SKM-1 (cell line): ENCODE data around the gene NID1.
"Not testable (repeated sequence)": the region's sequence is repeated elsewhere in the genome, so short reads cannot be mapped to it uniquely, and the experiment has no call there.

ENCODE experiments used
- DNase-seq: peaks from one replicate; lab custom pipeline; 2025; ENCODE audit not compliant: unreplicated experiment; lab: John Stamatoyannopoulos, UW

NID1 gene

GRCh38 chr1:235939480-235939775 is 125.5 kb downstream of the NID1 start:
- DNase-seq = no peak

GRCh38 chr1:235938709-235939479 is 126.0 kb downstream of the NID1 start:
- DNase-seq = peak; percentile 96

DNA sequence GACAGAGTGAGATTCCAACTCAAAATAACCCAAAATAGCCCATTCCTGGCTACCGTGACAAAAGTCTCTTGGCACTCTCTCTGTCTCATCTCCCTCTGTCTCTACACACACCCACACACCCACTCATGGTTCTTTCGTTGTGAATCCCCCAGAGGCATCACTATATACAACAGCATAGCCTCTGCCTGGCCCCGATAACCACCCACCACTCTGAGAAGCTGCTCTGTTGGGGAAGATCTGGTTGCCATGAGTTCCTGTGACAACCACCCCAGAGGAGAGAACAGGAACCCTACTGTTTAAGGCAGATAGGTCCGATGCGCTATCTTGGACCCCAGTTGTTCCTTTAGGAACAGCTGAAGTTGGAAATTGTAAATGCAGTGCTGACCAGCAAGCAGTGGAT is 127.8 kb downstream of the NID1 start:
- no peak for DNase-seq

DNA sequence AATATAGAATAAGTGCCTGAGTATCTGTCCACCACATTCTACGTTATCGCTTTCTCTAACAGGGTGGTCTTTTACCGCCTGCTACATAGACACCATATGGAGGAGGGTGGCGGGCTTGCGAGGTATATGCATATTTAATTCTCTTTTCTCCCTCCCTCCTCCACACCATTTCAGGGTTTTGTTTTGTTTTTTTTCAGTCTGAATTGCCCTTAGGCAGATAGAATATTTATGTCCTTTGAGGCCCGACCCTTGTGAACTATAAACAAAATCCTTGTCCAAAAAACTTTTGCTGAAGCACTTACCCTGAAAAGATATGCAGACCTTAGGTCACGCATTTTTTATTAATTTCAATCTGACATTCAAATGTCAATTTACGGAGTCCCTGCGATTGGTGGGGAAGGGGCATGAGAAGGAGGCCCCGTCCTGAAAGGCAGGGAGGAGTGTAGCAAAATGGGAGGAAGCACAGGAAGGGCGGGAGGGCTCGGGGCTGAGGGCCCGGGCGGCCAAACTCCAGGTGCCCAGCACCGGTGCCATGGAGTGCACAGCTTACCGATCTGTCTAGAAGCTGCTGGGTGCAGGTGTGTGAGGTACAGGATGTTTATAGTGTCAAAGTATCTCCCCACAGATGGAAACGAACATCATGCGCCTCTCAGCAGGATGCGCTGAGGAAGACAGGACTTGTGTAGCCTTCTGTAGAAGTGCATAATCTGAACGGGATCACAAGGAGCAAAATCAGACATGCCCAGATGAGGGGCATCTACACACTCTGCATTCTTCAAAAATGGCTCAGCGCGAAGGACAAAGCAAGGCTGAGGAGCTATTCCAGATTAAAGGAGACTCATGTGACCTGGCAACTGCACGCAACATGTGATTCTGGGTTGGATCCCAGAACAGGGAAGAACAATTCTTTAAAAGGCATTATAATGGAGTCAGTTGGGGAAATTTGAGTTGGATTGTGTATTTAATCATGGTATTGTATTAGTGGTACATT is 129.4 kb downstream of the NID1 start:
- DNase-seq = no peak

- DNase-seq = no peak
These were observed 131.1 kb downstream of the NID1 start for GRCh38 chr1:235933766-235934116.

GRCh38 chr1:235933017-235933765 is 131.7 kb downstream of the NID1 start:
- DNase-seq = peak; percentile 53

DNA sequence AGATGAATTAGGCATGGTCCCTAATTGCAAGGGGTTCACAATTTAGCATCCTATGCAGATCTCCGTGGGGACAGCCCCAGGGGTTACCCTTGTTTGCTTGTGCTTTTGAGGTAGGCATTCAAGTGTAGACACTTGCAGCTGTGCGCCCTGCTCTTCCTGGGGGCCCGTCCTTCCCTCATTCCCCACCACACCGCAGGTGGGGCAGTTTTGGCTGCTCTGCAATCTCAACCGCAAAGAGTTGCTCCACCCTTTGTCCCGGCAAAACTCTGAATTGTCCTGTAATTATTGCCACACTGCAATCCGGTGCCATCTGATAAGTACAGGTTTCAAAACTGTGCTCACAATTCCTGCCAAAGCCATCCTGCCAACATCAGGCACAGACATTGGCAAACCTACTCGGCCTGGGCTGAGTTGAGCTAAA is 132.8 kb downstream of the NID1 start:
- peak; percentile 82 for DNase-seq

DNA sequence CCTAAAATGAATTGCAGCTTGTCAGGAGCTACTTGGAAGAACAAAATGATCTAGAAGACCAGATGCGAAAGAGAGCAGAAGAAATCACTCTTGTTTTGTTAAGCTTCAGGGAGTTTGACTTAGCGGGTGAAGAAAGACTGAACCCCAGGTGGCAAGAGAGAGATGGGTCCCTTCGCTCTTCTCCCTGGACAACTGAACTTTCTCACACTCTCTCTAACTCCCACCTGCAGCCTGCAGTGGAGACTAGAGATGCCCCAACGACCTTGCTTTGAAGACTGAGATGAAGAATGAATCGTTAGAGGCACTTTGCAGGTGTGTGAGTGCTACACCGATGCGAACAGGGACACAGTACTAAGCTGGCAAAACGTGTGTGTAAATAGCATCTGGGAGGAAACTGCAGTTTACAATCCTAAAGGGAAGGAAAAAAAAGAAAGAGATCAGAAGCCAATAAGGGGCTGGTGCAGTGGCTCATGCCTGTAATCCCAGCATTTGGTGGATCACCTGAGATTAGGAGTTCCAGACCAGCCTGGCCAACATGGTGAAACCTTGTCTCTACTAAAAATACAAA is 133.6 kb downstream of the NID1 start:
- no peak for DNase-seq

- no peak for DNase-seq
These were observed 134.3 kb downstream of the NID1 start for GRCh38 chr1:235930543-235930942.

DNA sequence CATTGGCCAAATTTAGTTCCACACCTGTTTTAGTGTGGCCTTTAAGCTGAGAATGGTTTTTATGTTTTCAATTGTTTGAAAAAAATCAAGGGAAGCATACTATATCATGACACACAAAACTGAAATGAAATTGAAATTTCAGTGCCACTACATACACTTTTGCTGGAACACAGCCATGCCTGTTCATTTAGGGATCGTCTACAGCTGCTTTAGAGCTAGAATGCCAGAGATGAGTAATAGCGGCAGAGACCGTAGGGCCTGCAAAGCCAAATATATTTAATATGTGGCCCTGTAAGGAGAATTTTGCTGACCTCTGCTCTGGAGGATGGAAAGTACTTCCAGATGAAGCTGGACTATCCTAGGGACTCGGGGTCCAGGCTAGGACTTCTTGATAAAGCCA is 135.7 kb downstream of the NID1 start:
- DNase-seq = no peak

- no peak for DNase-seq
These were observed 136.7 kb downstream of the NID1 start for GRCh38 chr1:235928197-235928596.

DNA sequence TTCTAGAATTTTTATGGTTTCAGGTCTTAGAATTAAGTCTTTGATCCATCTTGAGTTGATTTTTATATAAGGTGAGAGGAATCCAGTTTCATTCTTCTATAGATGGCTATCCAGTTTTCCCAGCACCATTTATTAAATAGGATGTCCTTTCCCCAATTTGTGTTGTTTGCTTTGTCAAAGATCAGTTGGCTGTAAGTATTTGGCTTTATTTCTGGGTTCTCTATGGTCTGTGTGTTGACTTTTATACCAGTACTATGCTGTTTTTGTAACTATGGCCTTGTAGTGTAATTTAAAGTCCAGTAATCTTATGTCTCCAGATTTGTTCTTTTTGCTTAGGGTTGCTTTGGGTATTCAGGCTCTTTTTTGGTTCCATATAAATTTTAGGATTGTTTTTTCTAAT is 137.3 kb downstream of the NID1 start:
- not testable (repeated sequence) for DNase-seq
